PFSK-1 (cell line): ENCODE data around the gene TTBK2.

Source experiments
- FOXP2 ChIP-seq: optimal IDR thresholded peaks from 2 replicates; pipeline ENCODE3; 2011; ENCODE audit warnings: borderline replicate concordance, control low read depth, inconsistent platforms; ENCODE audit not compliant: insufficient read depth; ENCODE audit errors: extremely low read length, extremely low read depth
- POLR2AphosphoS5 ChIP-seq: IDR thresholded peaks from 2 replicates; pipeline ENCODE4 v1.6.1; 2012; ENCODE audit warnings: low read depth, mild to moderate bottlenecking, control low read depth, low read length, moderate library complexity
- REST ChIP-seq, 2 experiments: IDR thresholded peaks; 2 replicates each; pipeline versions ENCODE4 v1.6.1 to v1.8.0; 2011 to 2012; ENCODE audit warnings: low read depth in 2 of 2, low read length in 2 of 2, control low read depth in 1 of 2, inconsistent platforms in 1 of 2, mild to moderate bottlenecking in 1 of 2, moderate library complexity in 1 of 2; ENCODE audit not compliant: insufficient read depth in 1 of 2
- SIN3A ChIP-seq: IDR thresholded peaks from 2 replicates; pipeline ENCODE4 v1.6.1; 2012; ENCODE audit warnings: mild to moderate bottlenecking, low read length, moderate library complexity, borderline replicate concordance; ENCODE audit not compliant: insufficient read depth
- TAF1 ChIP-seq: IDR thresholded peaks from 2 replicates; pipeline ENCODE4 v1.6.1; 2012; ENCODE audit warnings: low read length, control low read depth, borderline replicate concordance; ENCODE audit not compliant: insufficient read depth

- no peak for TF ChIP-seq SIN3A
- no peak for TF ChIP-seq POLR2AphosphoS5
- no peak for TF ChIP-seq TAF1
- TF ChIP-seq REST (IDR thresholded peaks at IDR 0.05; ENCODE audit: insufficient read depth in 1 of 2, low read depth in 2 of 2, low read length in 2 of 2), result no peak
- TF ChIP-seq FOXP2, result no peak
Observed at GRCh38 chr15:42707068-42707467, 213.5 kb downstream of the TTBK2 start.
